ENCODE measurements around the gene YEATS2. TPM values are rescaled to one million over a fixed set of nuclear protein-coding genes. Genes with fewer than 3 reads are reported as not detected.

YEATS2 gene
- total and polyA plus RNA-seq, 2 donors (not counting 3 experiments of a cell fraction or from before 2014, with no cell fraction given), result 30.2 to 59.9 TPM

DNA sequence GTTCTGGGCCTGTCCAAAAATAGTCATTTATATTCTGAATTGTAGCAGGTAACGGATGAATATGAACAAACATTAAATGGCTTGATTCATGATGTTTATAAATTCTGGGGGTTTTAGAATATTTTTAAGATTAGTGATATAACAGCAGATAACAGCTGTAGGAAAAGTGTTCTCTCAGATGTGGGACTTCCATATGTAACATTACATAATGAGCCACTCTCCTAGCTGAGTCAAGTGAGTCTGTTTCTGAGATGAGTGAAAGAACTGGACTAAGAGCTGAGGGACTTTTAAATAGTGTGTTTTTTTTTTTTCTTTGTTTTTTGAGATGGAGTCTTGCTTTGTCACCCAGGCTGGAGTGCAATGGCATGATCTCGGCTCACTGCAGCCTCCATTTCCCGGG, 13.9 kb downstream of the YEATS2 start:
- DNase-seq (ENCODE audit: low read depth, low spot score), result no peak
- no peak for FAIRE-seq
- H3K36me3 ChIP-seq (ENCODE audit: control insufficient read depth in 2 of 2, extremely low read depth in 1 of 2, insufficient read depth in 2 of 2, low read length in 2 of 2), result no peaks in the 10 kb centered on the region
- no peak for TF ChIP-seq POLR2A (IDR thresholded peaks at IDR 0.05; ENCODE audit: low read depth, low read length)
- peaks cover 8% of the 10 kb centered on the region for H4K20me1 ChIP-seq (replicated peaks; ENCODE audit: control insufficient read depth, extremely low read depth, insufficient read depth, low read length)
- no peak overlapping the region for H2AFZ ChIP-seq (ENCODE audit: low read depth, low read length)
- no peaks in the 10 kb centered on the region for H3K9me3 ChIP-seq (replicated peaks; ENCODE audit: control insufficient read depth, insufficient read depth, low read length)
- no peak overlapping the region for H3K4me3 ChIP-seq (replicated peaks in 1 of 3; ENCODE audit: insufficient read depth in 1 of 3, low read depth in 1 of 3, low read length in 3 of 3)
- no peak overlapping the region for H3K9ac ChIP-seq (replicated peaks; ENCODE audit: extremely low read depth, insufficient read depth, low read length)
- no peaks in the 10 kb centered on the region for H3K4me1 ChIP-seq (ENCODE audit: control insufficient read depth, extremely low read depth, insufficient read depth, low read length)
- peaks cover 77% of the 10 kb centered on the region for H3K79me2 ChIP-seq (ENCODE audit: control insufficient read depth, insufficient read depth, low read length)
- intact Hi-C loops (cut with micrococcal nuclease), result no loop called here
- no peak overlapping the region for H3K4me2 ChIP-seq (ENCODE audit: insufficient read depth, low read length)
- H3K27me3 ChIP-seq (ENCODE audit: control insufficient read depth in 2 of 2, insufficient read depth in 2 of 2, low read length in 2 of 2), result no peaks in the 10 kb centered on the region
- dilution Hi-C loops (cut with MboI; ENCODE audit: extremely low pct_ligation_motif_present, low sequenced_read_pairs), result no loop called here
- ChIA-PET POLR2A (no interaction called here), CTCF (interaction anchor here (0.9 to 1.4 kb wide), 2 partner anchors 23 to 56 kb away, joined by 3 to 5 read pairs; no protein-coding TSS in a partner anchor)
- no peaks in the 10 kb centered on the region for H3K9me1 ChIP-seq (replicated peaks; ENCODE audit: control insufficient read depth, extremely low read depth, insufficient read depth, low read length)
- H3K27ac ChIP-seq (ENCODE audit: insufficient read depth, low read depth, low read length), result no peak overlapping the region
- no TSS peak for BruUV-seq (replicated peaks)

DNA sequence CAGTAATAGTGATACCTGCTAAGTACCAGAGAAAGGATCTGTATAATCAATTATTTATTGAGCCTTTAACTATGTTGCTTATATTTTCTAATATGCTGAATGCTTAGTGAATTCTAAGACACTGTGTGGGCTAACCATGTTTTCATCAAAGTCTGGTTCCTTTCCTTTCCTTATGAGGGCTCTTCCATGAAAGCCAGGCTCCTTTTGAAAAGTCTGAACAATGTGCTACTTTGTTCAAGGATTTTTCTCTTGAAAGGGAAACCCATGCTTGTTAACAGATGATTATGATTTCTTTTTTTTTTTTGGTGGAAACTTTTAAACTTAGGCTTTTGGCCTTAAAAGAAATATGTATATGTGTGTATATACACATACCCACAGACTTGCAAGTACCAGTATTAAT, 17.0 kb downstream of the YEATS2 start:
- TF ChIP-seq MYC (IDR thresholded peaks at IDR 0.05; ENCODE audit: low read depth, low read length), result no peak
- no peak for TF ChIP-seq POLR2AphosphoS5 (IDR thresholded peaks at IDR 0.05; ENCODE audit: insufficient read depth, low read depth, low read length)
- FAIRE-seq (no peak), DNase-seq (ENCODE audit: low read depth, low spot score) (no peak)
- intact Hi-C loops (cut with micrococcal nuclease) (no loop called here), dilution Hi-C loops (cut with MboI; ENCODE audit: extremely low pct_ligation_motif_present, low sequenced_read_pairs) (no loop called here)
- Histone ChIP-seq H3K27ac (ENCODE audit: insufficient read depth, low read depth, low read length) (no peak overlapping the region), H3K9me1 (replicated peaks; ENCODE audit: control insufficient read depth, extremely low read depth, insufficient read depth, low read length) (no peaks in the 10 kb centered on the region), H4K20me1 (replicated peaks; ENCODE audit: control insufficient read depth, extremely low read depth, insufficient read depth, low read length) (no peaks in the 10 kb centered on the region), H3K79me2 (ENCODE audit: control insufficient read depth, insufficient read depth, low read length) (peaks cover 53% of the 10 kb centered on the region), H3K27me3 (ENCODE audit: control insufficient read depth in 2 of 2, insufficient read depth in 2 of 2, low read length in 2 of 2) (no peaks in the 10 kb centered on the region), H3K9ac (replicated peaks; ENCODE audit: extremely low read depth, insufficient read depth, low read length) (no peak overlapping the region), H3K4me2 (ENCODE audit: insufficient read depth, low read length) (no peak overlapping the region), H3K4me3 (replicated peaks in 1 of 3; ENCODE audit: insufficient read depth in 1 of 3, low read depth in 1 of 3, low read length in 3 of 3) (no peak overlapping the region), H3K4me1 (ENCODE audit: control insufficient read depth, extremely low read depth, insufficient read depth, low read length) (no peaks in the 10 kb centered on the region), H3K36me3 (ENCODE audit: control insufficient read depth in 2 of 2, extremely low read depth in 1 of 2, insufficient read depth in 2 of 2, low read length in 2 of 2) (peaks cover 3 to 14% of the 10 kb centered on the region in 2 experiments), H2AFZ (ENCODE audit: low read depth, low read length) (no peak overlapping the region), H3K9me3 (replicated peaks; ENCODE audit: control insufficient read depth, insufficient read depth, low read length) (no peaks in the 10 kb centered on the region)
- POLR2A ChIA-PET, result no interaction called here
- CTCF ChIA-PET, result no interaction called here
- no TSS peak for BruUV-seq (replicated peaks)
